ENCODE results near the gene DUSP22. TPM values are rescaled to one million over a fixed set of nuclear protein-coding genes. Genes with fewer than 3 reads are reported as not detected.

DUSP22 gene
- total and polyA plus RNA-seq, 9 of the 15 experiments (the other 6 are each of a cell fraction or from before 2014, with no cell fraction given), result 9.3 to 19.4 (median 11.8) TPM

DNA sequence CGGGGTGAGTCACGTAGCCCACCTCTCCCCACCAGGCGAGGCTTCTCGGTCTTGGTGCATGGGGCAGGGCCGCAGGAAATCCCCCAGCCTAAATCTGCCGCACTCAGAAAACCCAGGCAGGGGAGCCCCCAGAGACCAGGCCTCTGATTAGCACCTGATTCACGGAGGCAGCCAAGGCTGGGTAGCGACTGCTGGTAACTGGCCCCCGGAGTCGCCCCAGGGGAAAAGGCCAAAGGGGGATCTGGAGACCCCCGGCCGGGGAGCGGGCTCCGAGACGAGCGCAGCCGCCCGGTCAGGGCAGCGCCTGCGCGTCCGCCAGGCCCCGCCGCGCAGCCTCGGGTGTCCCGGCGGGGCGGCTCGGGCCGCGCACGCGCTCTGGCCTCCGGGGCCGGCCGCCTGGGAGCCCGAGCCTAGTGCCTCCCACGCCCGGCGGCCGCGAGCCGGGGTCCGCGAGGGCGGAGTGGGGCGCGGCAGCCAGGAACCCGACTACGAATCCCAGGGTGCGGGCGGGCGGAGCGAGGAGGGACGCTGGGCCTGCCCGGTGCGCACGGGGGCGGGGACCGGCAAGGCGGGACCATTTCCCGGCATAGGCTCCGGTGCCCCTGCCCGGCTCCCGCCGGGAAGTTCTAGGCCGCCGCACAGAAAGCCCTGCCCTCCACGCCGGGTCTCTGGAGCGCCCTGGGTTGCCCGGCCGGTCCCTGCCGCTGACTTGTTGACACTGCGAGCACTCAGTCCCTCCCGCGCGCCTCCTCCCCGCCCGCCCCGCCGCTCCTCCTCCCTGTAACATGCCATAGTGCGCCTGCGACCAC, at the start of gene DUSP22 (continued):
- TF ChIP-seq, protein P1, sequence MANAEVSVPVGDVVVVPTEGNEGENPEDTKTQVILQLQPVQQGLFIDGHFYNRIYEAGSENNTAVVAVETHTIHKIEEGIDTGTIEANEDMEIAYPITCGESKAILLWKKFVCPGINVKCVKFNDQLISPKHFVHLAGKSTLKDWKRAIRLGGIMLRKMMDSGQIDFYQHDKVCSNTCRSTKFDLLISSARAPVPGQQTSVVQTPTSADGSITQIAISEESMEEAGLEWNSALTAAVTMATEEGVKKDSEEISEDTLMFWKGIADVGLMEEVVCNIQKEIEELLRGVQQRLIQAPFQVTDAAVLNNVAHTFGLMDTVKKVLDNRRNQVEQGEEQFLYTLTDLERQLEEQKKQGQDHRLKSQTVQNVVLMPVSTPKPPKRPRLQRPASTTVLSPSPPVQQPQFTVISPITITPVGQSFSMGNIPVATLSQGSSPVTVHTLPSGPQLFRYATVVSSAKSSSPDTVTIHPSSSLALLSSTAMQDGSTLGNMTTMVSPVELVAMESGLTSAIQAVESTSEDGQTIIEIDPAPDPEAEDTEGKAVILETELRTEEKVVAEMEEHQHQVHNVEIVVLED (CRISPR knock-in tag; IDR thresholded peaks at IDR 0.05), result peak; percentile 29; the same call in 1 of the 2 replicates
- TF ChIP-seq ZNF316 (IDR thresholded peaks at IDR 0.05) (no peak), BCL6 (CRISPR knock-in tag; IDR thresholded peaks at IDR 0.05) (no peak), POLR2AphosphoS5 (IDR thresholded peaks at IDR 0.05; ENCODE audit: control insufficient read depth, insufficient read depth, low read depth, low read length) (peak; percentile 14), CREB1 (IDR thresholded peaks at IDR 0.05) (no peak), CREB1 (CRISPR knock-in tag; IDR thresholded peaks at IDR 0.05) (0 out of 2 replicates have a peak, but pooled peaks have one; percentile 43), NCOA4 (IDR thresholded peaks at IDR 0.05; ENCODE audit: partially characterized antibody) (no peak), MAFG (tag; conservative IDR thresholded peaks at IDR 0.05) (no peak), SIN3A (IDR thresholded peaks at IDR 0.05; ENCODE audit: borderline replicate concordance in 2 of 2, control insufficient read depth in 1 of 2, low read depth in 2 of 2, low read length in 2 of 2) (peak; percentile 30 to 84; a peak in 1 of 4 replicates), ZNF311 (CRISPR knock-in tag; IDR thresholded peaks at IDR 0.05) (no peak), RB1 (IDR thresholded peaks at IDR 0.05; ENCODE audit: low read depth) (peak; percentile 65; the same call in 1 of the 2 replicates), KLF6 (CRISPR knock-in tag; IDR thresholded peaks at IDR 0.05; ENCODE audit: borderline replicate concordance) (peak; percentile 36; the same call in 1 of the 2 replicates), TEAD2 (tag; IDR thresholded peaks at IDR 0.05) (no peak)
- TF ChIP-seq, protein P2, sequence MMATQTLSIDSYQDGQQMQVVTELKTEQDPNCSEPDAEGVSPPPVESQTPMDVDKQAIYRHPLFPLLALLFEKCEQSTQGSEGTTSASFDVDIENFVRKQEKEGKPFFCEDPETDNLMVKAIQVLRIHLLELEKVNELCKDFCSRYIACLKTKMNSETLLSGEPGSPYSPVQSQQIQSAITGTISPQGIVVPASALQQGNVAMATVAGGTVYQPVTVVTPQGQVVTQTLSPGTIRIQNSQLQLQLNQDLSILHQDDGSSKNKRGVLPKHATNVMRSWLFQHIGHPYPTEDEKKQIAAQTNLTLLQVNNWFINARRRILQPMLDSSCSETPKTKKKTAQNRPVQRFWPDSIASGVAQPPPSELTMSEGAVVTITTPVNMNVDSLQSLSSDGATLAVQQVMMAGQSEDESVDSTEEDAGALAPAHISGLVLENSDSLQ (IDR thresholded peaks at IDR 0.05), result no peak
- TF ChIP-seq, protein P3, sequence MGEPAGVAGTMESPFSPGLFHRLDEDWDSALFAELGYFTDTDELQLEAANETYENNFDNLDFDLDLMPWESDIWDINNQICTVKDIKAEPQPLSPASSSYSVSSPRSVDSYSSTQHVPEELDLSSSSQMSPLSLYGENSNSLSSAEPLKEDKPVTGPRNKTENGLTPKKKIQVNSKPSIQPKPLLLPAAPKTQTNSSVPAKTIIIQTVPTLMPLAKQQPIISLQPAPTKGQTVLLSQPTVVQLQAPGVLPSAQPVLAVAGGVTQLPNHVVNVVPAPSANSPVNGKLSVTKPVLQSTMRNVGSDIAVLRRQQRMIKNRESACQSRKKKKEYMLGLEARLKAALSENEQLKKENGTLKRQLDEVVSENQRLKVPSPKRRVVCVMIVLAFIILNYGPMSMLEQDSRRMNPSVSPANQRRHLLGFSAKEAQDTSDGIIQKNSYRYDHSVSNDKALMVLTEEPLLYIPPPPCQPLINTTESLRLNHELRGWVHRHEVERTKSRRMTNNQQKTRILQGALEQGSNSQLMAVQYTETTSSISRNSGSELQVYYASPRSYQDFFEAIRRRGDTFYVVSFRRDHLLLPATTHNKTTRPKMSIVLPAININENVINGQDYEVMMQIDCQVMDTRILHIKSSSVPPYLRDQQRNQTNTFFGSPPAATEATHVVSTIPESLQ (CRISPR knock-in tag; IDR thresholded peaks at IDR 0.05), result no peak; the same call in 1 of the 2 replicates
- TF ChIP-seq, protein P4, sequence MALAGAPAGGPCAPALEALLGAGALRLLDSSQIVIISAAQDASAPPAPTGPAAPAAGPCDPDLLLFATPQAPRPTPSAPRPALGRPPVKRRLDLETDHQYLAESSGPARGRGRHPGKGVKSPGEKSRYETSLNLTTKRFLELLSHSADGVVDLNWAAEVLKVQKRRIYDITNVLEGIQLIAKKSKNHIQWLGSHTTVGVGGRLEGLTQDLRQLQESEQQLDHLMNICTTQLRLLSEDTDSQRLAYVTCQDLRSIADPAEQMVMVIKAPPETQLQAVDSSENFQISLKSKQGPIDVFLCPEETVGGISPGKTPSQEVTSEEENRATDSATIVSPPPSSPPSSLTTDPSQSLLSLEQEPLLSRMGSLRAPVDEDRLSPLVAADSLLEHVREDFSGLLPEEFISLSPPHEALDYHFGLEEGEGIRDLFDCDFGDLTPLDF (CRISPR knock-in tag; IDR thresholded peaks at IDR 0.05), result 0 out of 2 replicates have a peak, but pooled peaks have one; percentile 33
- TF ChIP-seq, protein P5, sequence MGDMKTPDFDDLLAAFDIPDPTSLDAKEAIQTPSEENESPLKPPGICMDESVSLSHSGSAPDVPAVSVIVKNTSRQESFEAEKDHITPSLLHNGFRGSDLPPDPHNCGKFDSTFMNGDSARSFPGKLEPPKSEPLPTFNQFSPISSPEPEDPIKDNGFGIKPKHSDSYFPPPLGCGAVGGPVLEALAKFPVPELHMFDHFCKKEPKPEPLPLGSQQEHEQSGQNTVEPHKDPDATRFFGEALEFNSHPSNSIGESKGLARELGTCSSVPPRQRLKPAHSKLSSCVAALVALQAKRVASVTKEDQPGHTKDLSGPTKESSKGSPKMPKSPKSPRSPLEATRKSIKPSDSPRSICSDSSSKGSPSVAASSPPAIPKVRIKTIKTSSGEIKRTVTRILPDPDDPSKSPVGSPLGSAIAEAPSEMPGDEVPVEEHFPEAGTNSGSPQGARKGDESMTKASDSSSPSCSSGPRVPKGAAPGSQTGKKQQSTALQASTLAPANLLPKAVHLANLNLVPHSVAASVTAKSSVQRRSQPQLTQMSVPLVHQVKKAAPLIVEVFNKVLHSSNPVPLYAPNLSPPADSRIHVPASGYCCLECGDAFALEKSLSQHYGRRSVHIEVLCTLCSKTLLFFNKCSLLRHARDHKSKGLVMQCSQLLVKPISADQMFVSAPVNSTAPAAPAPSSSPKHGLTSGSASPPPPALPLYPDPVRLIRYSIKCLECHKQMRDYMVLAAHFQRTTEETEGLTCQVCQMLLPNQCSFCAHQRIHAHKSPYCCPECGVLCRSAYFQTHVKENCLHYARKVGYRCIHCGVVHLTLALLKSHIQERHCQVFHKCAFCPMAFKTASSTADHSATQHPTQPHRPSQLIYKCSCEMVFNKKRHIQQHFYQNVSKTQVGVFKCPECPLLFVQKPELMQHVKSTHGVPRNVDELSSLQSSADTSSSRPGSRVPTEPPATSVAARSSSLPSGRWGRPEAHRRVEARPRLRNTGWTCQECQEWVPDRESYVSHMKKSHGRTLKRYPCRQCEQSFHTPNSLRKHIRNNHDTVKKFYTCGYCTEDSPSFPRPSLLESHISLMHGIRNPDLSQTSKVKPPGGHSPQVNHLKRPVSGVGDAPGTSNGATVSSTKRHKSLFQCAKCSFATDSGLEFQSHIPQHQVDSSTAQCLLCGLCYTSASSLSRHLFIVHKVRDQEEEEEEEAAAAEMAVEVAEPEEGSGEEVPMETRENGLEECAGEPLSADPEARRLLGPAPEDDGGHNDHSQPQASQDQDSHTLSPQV (IDR thresholded peaks at IDR 0.05), result peak; percentile 42; the same call in 1 of the 2 replicates
